ENCODE data around the gene CMSS1.

- no peak for TF ChIP-seq CTCF (IDR thresholded peaks at IDR 0.05 in 4 of 5, conservative IDR thresholded peaks at IDR 0.05 in 1 of 5)
- no peak for TF ChIP-seq POLR2A (IDR thresholded peaks at IDR 0.05)
These were observed 288.4 kb downstream of the CMSS1 start for GRCh38 chr3:100106094-100106493.
